Panc1 (cell line): Measurements from ENCODE around the gene MED16. TPM values are rescaled to one million over a fixed set of nuclear protein-coding genes. Genes with fewer than 3 reads are reported as not detected.
A peak's percentile ranks its signal among the peaks of the same experiment; 100 is the strongest.

Experiments used
- ATAC-seq: fragments of 200-7000 bp; cut with Tn5 transposase; 2 replicates; pipeline ENCODE4 v1.9.1; 2020; ENCODE audit warnings: mild to moderate bottlenecking, moderate library complexity
- BruUV-seq: library from RNA; stranded (reverse); fragments of 400-500 nt; replicated peaks from 2 replicates; lab custom pipeline; 2021; lab: Mats Ljungman, UMichigan
- CTCF ChIA-PET: fragments of 300-600 bp; sonication (Branson Sonifier 250); formaldehyde crosslinking; loops from one replicate; lab custom pipeline; 2022; ENCODE audit warnings: antibody characterized with exemption; lab: Charles Lee
- POLR2A ChIA-PET: fragments of 300-600 bp; sonication (Branson Sonifier 250); formaldehyde crosslinking; loops from one replicate; lab custom pipeline; 2022; ENCODE audit warnings: antibody characterized with exemption; lab: Charles Lee
- DNase-seq: peaks from one replicate; pipeline ENCODE4 v3.0.0-alpha.2; 2010; ENCODE audit warnings: low read depth, low spot score
- H3K27ac ChIP-seq: 2 replicates; pipeline ENCODE4 v1.5.1; 2011; ENCODE audit warnings: mild to moderate bottlenecking, low read length, inconsistent platforms
- H3K27me3 ChIP-seq: fragments of 200-500 bp; sonication (Bioruptor generic); 2 replicates; pipeline ENCODE4 v1.6.0; 2014; ENCODE audit warnings: low read length, inconsistent platforms; ENCODE audit not compliant: control insufficient read depth, insufficient read depth
- H3K36me3 ChIP-seq: fragments of 200-500 bp; sonication (Bioruptor generic); 2 replicates; pipeline ENCODE4 v1.5.1; 2014; ENCODE audit warnings: inconsistent platforms, mild to moderate bottlenecking, low read length, moderate library complexity; ENCODE audit not compliant: control insufficient read depth, insufficient read depth
- H3K4me1 ChIP-seq: 2 replicates; pipeline ENCODE4 v1.5.1; 2011; ENCODE audit warnings: inconsistent platforms, mild to moderate bottlenecking, low read length, moderate library complexity; ENCODE audit not compliant: control insufficient read depth, insufficient read depth
- H3K4me3 ChIP-seq, 2 experiments: 2 replicates each; pipeline ENCODE4 v1.5.1; 2011 to 2012; ENCODE audit warnings: low read depth in 2 of 2, low read length in 2 of 2, mild to moderate bottlenecking in 2 of 2, inconsistent platforms in 1 of 2, moderate library complexity in 1 of 2
- H3K9me3 ChIP-seq: fragments of 200-500 bp; sonication (Bioruptor generic); 2 replicates; pipeline ENCODE4 v1.5.1; 2014; ENCODE audit warnings: low read depth, mild to moderate bottlenecking, inconsistent platforms, low read length, moderate library complexity; ENCODE audit not compliant: control insufficient read depth, insufficient read depth
- POLR2AphosphoS5 ChIP-seq: IDR thresholded peaks from 2 replicates; pipeline ENCODE4 v1.6.1; 2012; ENCODE audit warnings: mild to moderate bottlenecking, low read depth, low read length, moderate library complexity
- SIN3A ChIP-seq: IDR thresholded peaks from 2 replicates; pipeline ENCODE4 v1.6.1; 2012; ENCODE audit warnings: low read depth, mild to moderate bottlenecking, low read length, moderate library complexity, borderline replicate concordance; ENCODE audit not compliant: insufficient read depth
- TCF7L2 ChIP-seq: IDR thresholded peaks from 2 replicates; pipeline ENCODE4 v1.6.1; 2011; ENCODE audit warnings: mild to moderate bottlenecking, low read depth, low read length, inconsistent platforms
- in situ Hi-C: cut with HindIII; loops from 2 replicates; pipeline ENCODE4 v1.10.0; 2016; ENCODE audit warnings: low sequenced_read_pairs, low pct_unique_long_range_greater_than_20kb
- intact Hi-C: fragments of 100-400 bp; cut with micrococcal nuclease; formaldehyde crosslinking; loops from one replicate; pipeline ENCODE4 v1.10.0; 2022; ENCODE audit not compliant: unreplicated experiment
- total RNA-seq: library from RNA; stranded (reverse); gene quantifications from one replicate; pipeline ENCODE4 v1.2.1, GENCODE V29; 2021; ENCODE audit not compliant: unreplicated experiment
- TF ChIP-seq, protein P1 (sequence below): fragments of 450-650 bp; IDR thresholded peaks from 2 replicates; pipeline ENCODE4 v1.5.1; 2017; ENCODE audit warnings: mild to moderate bottlenecking
- TF ChIP-seq, protein P2 (sequence below), 2 experiments: IDR thresholded peaks; 2 replicates each; pipeline ENCODE4 v1.6.1; 2011 to 2012; ENCODE audit warnings: low read depth in 2 of 2, control low read depth in 1 of 2, low read length in 1 of 2, mild to moderate bottlenecking in 1 of 2, moderate library complexity in 1 of 2; ENCODE audit not compliant: insufficient read depth in 1 of 2

The MED16 gene
- total RNA-seq, 1 experiment from 2014 or later, result 39.5 TPM

DNA sequence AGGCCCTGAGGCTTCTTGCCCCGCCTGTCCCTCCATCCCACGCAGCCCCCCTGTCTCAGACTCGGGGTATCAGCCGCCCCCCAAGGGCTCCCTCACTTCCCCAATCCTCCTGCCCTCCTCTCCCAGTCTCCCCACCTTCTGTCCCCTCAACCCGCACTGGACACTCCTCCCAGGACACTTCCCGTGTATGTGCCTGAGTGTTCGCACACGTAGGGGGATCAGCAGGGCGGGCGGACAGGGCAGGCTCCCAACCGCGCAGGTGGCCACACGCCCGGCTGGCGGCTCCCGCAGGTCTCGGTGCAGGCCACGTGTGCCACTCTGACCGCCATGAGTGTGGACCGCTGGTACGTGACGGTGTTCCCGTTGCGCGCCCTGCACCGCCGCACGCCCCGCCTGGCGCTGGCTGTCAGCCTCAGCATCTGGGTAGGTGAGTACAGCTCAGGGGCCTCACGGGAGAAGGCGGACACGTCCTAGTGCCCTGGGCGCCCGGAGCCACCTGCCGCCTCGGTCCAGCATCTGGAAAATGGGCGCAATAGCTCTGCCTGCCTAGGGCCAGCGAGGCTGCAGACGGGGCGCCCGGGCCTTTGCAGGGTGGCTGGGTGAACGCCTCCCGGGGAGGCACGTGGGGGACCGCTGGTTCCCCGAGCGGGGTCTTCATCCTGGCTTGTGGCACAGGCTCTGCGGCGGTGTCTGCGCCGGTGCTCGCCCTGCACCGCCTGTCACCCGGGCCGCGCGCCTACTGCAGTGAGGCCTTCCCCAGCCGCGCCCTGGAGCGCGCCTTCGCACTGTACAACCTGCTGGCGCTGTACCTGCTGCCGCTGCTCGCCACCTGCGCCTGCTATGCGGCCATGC, 26.4 kb upstream of the MED16 start:
- in situ Hi-C loops, result no loop called here
- Histone ChIP-seq H3K4me1 (no peaks in the 10 kb centered on the region), H3K27ac (no peak overlapping the region), H3K4me3 (peak overlapping the region; percentile 26 to 38), H3K9me3 (no peaks in the 10 kb centered on the region), H3K36me3 (no peaks in the 10 kb centered on the region), H3K27me3 (no peaks in the 10 kb centered on the region)
- intact Hi-C loops, result loop anchor here (10.0 kb wide), 1 partner anchor 145 kb away; no protein-coding TSS in a partner anchor
- DNase-seq (no peak), ATAC-seq (peak; percentile 50)
- no TSS peak for BruUV-seq
- CTCF ChIA-PET, result interaction anchor here (0.6 to 0.7 kb wide), 2 partner anchors 51 to 347 kb away, joined by 4 read pairs; no protein-coding TSS in a partner anchor
- POLR2A ChIA-PET, result interaction anchor here (0.6 kb wide), 1 partner anchor 65 kb away, joined by 3 read pairs; the partner anchor contains the start of gene WDR18
- TF ChIP-seq, protein P1, sequence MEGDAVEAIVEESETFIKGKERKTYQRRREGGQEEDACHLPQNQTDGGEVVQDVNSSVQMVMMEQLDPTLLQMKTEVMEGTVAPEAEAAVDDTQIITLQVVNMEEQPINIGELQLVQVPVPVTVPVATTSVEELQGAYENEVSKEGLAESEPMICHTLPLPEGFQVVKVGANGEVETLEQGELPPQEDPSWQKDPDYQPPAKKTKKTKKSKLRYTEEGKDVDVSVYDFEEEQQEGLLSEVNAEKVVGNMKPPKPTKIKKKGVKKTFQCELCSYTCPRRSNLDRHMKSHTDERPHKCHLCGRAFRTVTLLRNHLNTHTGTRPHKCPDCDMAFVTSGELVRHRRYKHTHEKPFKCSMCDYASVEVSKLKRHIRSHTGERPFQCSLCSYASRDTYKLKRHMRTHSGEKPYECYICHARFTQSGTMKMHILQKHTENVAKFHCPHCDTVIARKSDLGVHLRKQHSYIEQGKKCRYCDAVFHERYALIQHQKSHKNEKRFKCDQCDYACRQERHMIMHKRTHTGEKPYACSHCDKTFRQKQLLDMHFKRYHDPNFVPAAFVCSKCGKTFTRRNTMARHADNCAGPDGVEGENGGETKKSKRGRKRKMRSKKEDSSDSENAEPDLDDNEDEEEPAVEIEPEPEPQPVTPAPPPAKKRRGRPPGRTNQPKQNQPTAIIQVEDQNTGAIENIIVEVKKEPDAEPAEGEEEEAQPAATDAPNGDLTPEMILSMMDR, result no peak
- no peak for TF ChIP-seq SIN3A
- no peak for TF ChIP-seq TCF7L2
- TF ChIP-seq, protein P2, sequence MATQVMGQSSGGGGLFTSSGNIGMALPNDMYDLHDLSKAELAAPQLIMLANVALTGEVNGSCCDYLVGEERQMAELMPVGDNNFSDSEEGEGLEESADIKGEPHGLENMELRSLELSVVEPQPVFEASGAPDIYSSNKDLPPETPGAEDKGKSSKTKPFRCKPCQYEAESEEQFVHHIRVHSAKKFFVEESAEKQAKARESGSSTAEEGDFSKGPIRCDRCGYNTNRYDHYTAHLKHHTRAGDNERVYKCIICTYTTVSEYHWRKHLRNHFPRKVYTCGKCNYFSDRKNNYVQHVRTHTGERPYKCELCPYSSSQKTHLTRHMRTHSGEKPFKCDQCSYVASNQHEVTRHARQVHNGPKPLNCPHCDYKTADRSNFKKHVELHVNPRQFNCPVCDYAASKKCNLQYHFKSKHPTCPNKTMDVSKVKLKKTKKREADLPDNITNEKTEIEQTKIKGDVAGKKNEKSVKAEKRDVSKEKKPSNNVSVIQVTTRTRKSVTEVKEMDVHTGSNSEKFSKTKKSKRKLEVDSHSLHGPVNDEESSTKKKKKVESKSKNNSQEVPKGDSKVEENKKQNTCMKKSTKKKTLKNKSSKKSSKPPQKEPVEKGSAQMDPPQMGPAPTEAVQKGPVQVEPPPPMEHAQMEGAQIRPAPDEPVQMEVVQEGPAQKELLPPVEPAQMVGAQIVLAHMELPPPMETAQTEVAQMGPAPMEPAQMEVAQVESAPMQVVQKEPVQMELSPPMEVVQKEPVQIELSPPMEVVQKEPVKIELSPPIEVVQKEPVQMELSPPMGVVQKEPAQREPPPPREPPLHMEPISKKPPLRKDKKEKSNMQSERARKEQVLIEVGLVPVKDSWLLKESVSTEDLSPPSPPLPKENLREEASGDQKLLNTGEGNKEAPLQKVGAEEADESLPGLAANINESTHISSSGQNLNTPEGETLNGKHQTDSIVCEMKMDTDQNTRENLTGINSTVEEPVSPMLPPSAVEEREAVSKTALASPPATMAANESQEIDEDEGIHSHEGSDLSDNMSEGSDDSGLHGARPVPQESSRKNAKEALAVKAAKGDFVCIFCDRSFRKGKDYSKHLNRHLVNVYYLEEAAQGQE (IDR thresholded peaks at IDR 0.05; ENCODE audit: insufficient read depth in 1 of 2, low read depth in 2 of 2, low read length in 1 of 2), result no peak
- no peak for TF ChIP-seq POLR2AphosphoS5

DNA sequence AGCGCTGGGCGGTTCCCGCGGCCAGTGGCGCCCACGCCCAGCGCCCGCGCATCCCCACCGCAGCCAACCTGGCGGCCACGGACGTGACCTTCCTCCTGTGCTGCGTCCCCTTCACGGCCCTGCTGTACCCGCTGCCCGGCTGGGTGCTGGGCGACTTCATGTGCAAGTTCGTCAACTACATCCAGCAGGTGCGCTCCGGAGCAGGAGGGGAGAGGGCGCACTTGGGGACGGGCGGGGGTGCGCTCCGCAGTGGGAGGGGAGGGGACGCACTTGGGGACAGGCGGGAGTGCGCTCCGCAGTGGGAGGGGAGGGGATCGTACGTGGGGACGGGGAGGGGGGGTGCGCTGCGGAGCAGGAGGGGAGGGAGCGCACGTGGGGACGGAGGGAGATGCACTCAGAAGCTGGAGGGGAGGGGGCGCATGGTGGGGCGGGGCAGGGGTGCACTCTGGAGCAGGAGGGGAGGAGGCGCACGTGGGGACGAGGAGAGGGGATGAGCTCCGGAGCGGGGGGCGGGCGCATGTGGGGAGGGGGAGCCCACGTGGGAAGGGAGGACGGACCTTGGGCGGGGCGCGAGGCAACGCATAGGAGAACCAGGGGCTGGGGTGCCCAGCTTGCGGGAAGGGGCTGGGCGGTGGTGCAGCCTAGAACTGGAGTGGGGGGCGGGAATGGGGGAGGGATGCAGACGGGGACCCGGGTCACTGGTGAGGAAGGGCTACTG, 25.7 kb upstream of the MED16 start:
- Histone ChIP-seq H3K4me3 (peak overlapping the region; percentile 31 to 45), H3K4me1 (peaks cover under 1% of the 10 kb centered on the region; the same call in 1 of the 2 replicates), H3K27ac (no peak overlapping the region), H3K9me3 (no peaks in the 10 kb centered on the region), H3K36me3 (no peaks in the 10 kb centered on the region), H3K27me3 (no peaks in the 10 kb centered on the region)
- intact Hi-C loops, result loop anchor here (10.0 kb wide), 1 partner anchor 144 kb away; no protein-coding TSS in a partner anchor
- no peak for ATAC-seq
- BruUV-seq, result no TSS peak
- POLR2A ChIA-PET, result no interaction called here
- CTCF ChIA-PET, result interaction anchor here (0.6 to 0.7 kb wide), 3 partner anchors 52 to 348 kb away, joined by 3 to 4 read pairs (median 4); no protein-coding TSS in a partner anchor
- DNase-seq, result no peak
- TF ChIP-seq TCF7L2 (no peak), POLR2AphosphoS5 (no peak), SIN3A (no peak)
- TF ChIP-seq, protein P1, result no peak
- TF ChIP-seq, protein P2 (IDR thresholded peaks at IDR 0.05; ENCODE audit: insufficient read depth in 1 of 2, low read depth in 2 of 2, low read length in 1 of 2), result no peak
- in situ Hi-C loops, result no loop called here
